HepG2 (cell line): ENCODE measurements around the gene CNTN2. TPM values are rescaled to one million over a fixed set of nuclear protein-coding genes. Genes with fewer than 3 reads are reported as not detected.
A peak's percentile ranks its signal among the peaks of the same experiment; 100 is the strongest.

Source experiments
- ASH2L ChIP-seq: fragments of 300-600, 200-600 bp; sonication (generic); IDR thresholded peaks from 2 replicates; pipeline ENCODE4 v1.7.0; 2017; ENCODE audit warnings: low read depth, mild to moderate bottlenecking, moderate library complexity, mixed read lengths, low read length; ENCODE audit not compliant: insufficient read length
- GZF1 ChIP-seq: sonication (generic); formaldehyde crosslinking; IDR thresholded peaks from 2 replicates; pipeline ENCODE4 v1.5.1; 2020; ENCODE audit warnings: mild to moderate bottlenecking, missing genetic modification reagents
- IRF2 ChIP-seq: IDR thresholded peaks from 2 replicates; pipeline ENCODE4 v1.6.1; 2018; ENCODE audit warnings: missing genetic modification reagents, missing compliant biosample characterization
- NCOA2 ChIP-seq: sonication (generic); formaldehyde crosslinking; IDR thresholded peaks from 2 replicates; pipeline ENCODE4 v1.8.0; 2022; ENCODE audit warnings: inconsistent platforms
- NFKBIZ ChIP-seq: IDR thresholded peaks from 2 replicates; pipeline ENCODE4 v1.6.1; 2018; ENCODE audit warnings: missing genetic modification reagents, missing compliant biosample characterization
- RFXAP ChIP-seq: sonication (generic); formaldehyde crosslinking; IDR thresholded peaks from 2 replicates; pipeline ENCODE4 v1.4.0; 2020; ENCODE audit warnings: missing genetic modification reagents, borderline replicate concordance
- SMARCE1 ChIP-seq: fragments of 450-650 bp; IDR thresholded peaks from 2 replicates; pipeline ENCODE4 v1.6.1; 2017; ENCODE audit warnings: borderline replicate concordance
- TMF1 ChIP-seq: sonication (generic); formaldehyde crosslinking; IDR thresholded peaks from 2 replicates; pipeline ENCODE4 v1.8.1; 2022; ENCODE audit warnings: low read depth, missing genetic modification reagents
- ZFP1 ChIP-seq: IDR thresholded peaks from 2 replicates; pipeline ENCODE4 v1.6.1; 2016
- ZNF337 ChIP-seq: sonication (generic); formaldehyde crosslinking; IDR thresholded peaks from 2 replicates; pipeline ENCODE4 v1.5.1; 2020; ENCODE audit warnings: missing genetic modification reagents, low read depth, mild to moderate bottlenecking, borderline replicate concordance
- ZNF34 ChIP-seq: sonication (generic); formaldehyde crosslinking; IDR thresholded peaks from 2 replicates; pipeline ENCODE4 v1.4.0; 2020; ENCODE audit warnings: mild to moderate bottlenecking, missing genetic modification reagents, borderline replicate concordance
- ZNF350 ChIP-seq: sonication (generic); formaldehyde crosslinking; IDR thresholded peaks from 2 replicates; pipeline ENCODE4 v1.4.0; 2020; ENCODE audit warnings: mild to moderate bottlenecking, low read depth, missing genetic modification reagents, borderline replicate concordance
- ZNF432 ChIP-seq: sonication (generic); formaldehyde crosslinking; IDR thresholded peaks from 2 replicates; pipeline ENCODE4 v1.5.0; 2020; ENCODE audit warnings: missing genetic modification reagents, mild to moderate bottlenecking, borderline replicate concordance
- ZNF761 ChIP-seq: sonication (generic); formaldehyde crosslinking; conservative IDR thresholded peaks from 2 replicates; pipeline ENCODE4 v1.4.0; 2020; ENCODE audit warnings: mild to moderate bottlenecking, missing genetic modification reagents
- ZNF766 ChIP-seq: sonication (generic); formaldehyde crosslinking; IDR thresholded peaks from 2 replicates; pipeline ENCODE4 v1.5.0; 2020; ENCODE audit warnings: missing genetic modification reagents, borderline replicate concordance
- ZNF775 ChIP-seq: sonication (generic); formaldehyde crosslinking; IDR thresholded peaks from 2 replicates; pipeline ENCODE4 v1.4.0; 2020; ENCODE audit warnings: missing genetic modification reagents, mild to moderate bottlenecking, moderate library complexity, borderline replicate concordance
- polyA plus RNA-seq, 8 experiments: library from polyadenylated mRNA; depleted of rRNA in 3 of 8; stranded (reverse) in 7 of 8; unstranded in 1 of 8; fragments of >200 nt; fragmentation: Illumina TruSeq in 4 of 8; extraction: Trizol in 4 of 8; gene quantifications; 2 replicates each; pipeline versions ENCODE4 v1.2.1 to v1.2.3, GENCODE V29; 2011 to 2016; ENCODE audit warnings: low read depth in 4 of 8, missing spikeins in 1 of 8, mixed read lengths in 1 of 8; ENCODE audit not compliant: insufficient read depth in 1 of 8
- total RNA-seq, 5 experiments: library from RNA; depleted of rRNA; stranded (reverse); fragments of >200 nt; fragmentation: Illumina TruSeq; extraction: Trizol; gene quantifications; 2 replicates each; pipeline ENCODE4 v1.2.3, GENCODE V29; 2016; ENCODE audit warnings: low read depth in 1 of 5
- TF ChIP-seq, protein P1 (sequence below): sonication (generic); formaldehyde crosslinking; IDR thresholded peaks from 2 replicates; pipeline ENCODE4 v1.5.0; 2020; ENCODE audit warnings: mild to moderate bottlenecking, low read depth, missing genetic modification reagents, borderline replicate concordance
- TF ChIP-seq, protein P2 (sequence below): sonication (generic); formaldehyde crosslinking; IDR thresholded peaks from 2 replicates; pipeline ENCODE4 v1.5.0; 2020; ENCODE audit warnings: mild to moderate bottlenecking, missing genetic modification reagents
- TF ChIP-seq, protein P3 (sequence below): IDR thresholded peaks from 2 replicates; pipeline ENCODE4 v1.6.1; 2016; ENCODE audit warnings: missing genetic modification reagents, missing compliant biosample characterization
- TF ChIP-seq, protein P4 (sequence below): sonication (generic); formaldehyde crosslinking; IDR thresholded peaks from 2 replicates; pipeline ENCODE4 v1.4.0; 2020; ENCODE audit warnings: missing genetic modification reagents
- TF ChIP-seq, protein P5 (sequence below): IDR thresholded peaks from 2 replicates; pipeline ENCODE4 v1.6.1; 2016; ENCODE audit warnings: missing biosample characterization, missing genetic modification reagents, low read depth

Gene CNTN2
- total and polyA plus RNA-seq, 2 of the 13 experiments (the other 11 are each of a cell fraction or from before 2014, with no cell fraction given), result not detected

DNA sequence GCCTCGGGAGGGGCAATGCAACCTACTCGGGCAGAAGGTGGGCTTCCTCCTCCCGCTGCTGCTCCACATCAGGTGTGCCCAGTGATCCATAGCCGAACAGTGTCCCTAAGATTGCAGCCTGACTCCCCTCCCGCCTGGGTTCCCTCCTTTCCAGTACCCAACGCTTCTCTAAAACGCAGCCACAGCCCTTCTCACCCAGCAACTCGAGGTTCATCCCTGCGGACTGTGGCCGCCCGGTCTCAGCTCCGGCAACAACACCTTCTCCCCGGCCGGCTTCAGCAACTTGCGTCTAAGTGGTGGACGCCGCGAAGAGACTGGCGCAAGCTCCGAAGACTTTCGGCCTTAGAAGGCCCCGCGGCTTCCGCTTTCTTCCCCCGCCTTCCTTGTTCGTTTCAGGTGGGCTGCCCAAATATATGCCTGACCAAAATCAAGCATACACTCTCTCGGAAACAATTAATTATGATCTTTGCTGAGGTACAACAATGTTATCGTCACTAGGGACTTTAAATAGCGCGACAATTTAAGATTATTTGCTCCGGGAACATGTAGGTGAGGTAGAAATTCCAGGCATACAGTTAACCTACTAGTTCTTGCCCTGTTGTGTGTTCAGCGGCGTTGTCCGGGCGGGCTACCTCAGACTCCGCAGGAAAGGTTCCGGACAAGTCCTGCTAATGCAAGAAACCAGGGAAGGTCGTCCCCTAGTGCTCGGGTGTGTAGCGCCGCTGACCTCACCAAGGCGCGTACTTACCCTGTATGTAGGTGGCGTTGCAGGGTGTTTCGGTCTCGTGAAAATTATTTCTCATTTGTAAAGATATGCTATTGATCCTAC lies 78.9 kb downstream of the CNTN2 start, which contains the start of gene RBBP5 (continued):
- TF ChIP-seq GZF1 (CRISPR knock-in tag) (peak; percentile 93), ASH2L (peak; percentile 99), NFKBIZ (CRISPR knock-in tag) (peak; percentile 51; the same call in 1 of the 2 replicates), ZNF432 (CRISPR knock-in tag) (no peak), ZNF775 (no peak), NCOA2 (CRISPR knock-in tag) (peak; percentile 59; the same call in 1 of the 2 replicates), ZNF766 (CRISPR knock-in tag) (no peak; the same call in 1 of the 2 replicates), IRF2 (CRISPR knock-in tag) (peak; percentile 97), ZNF337 (CRISPR knock-in tag) (peak; percentile 78; the same call in 1 of the 2 replicates), ZNF761 (CRISPR knock-in tag) (peak; percentile 49; the same call in 1 of the 2 replicates), TMF1 (CRISPR knock-in tag) (peak; percentile 66; the same call in 1 of the 2 replicates), ZNF350 (peak; percentile 97), ZNF34 (peak; percentile 86; the same call in 1 of the 2 replicates), RFXAP (CRISPR knock-in tag) (0 out of 2 replicates have a peak, but pooled peaks have one; percentile 27), ZFP1 (peak; percentile 92), SMARCE1 (no peak)
- TF ChIP-seq, protein P1, sequence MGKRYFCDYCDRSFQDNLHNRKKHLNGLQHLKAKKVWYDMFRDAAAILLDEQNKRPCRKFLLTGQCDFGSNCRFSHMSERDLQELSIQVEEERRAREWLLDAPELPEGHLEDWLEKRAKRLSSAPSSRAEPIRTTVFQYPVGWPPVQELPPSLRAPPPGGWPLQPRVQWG (CRISPR knock-in tag), result no peak
- TF ChIP-seq, protein P2, sequence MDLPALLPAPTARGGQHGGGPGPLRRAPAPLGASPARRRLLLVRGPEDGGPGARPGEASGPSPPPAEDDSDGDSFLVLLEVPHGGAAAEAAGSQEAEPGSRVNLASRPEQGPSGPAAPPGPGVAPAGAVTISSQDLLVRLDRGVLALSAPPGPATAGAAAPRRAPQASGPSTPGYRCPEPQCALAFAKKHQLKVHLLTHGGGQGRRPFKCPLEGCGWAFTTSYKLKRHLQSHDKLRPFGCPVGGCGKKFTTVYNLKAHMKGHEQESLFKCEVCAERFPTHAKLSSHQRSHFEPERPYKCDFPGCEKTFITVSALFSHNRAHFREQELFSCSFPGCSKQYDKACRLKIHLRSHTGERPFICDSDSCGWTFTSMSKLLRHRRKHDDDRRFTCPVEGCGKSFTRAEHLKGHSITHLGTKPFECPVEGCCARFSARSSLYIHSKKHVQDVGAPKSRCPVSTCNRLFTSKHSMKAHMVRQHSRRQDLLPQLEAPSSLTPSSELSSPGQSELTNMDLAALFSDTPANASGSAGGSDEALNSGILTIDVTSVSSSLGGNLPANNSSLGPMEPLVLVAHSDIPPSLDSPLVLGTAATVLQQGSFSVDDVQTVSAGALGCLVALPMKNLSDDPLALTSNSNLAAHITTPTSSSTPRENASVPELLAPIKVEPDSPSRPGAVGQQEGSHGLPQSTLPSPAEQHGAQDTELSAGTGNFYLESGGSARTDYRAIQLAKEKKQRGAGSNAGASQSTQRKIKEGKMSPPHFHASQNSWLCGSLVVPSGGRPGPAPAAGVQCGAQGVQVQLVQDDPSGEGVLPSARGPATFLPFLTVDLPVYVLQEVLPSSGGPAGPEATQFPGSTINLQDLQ (CRISPR knock-in tag), result no peak
- TF ChIP-seq, protein P3, sequence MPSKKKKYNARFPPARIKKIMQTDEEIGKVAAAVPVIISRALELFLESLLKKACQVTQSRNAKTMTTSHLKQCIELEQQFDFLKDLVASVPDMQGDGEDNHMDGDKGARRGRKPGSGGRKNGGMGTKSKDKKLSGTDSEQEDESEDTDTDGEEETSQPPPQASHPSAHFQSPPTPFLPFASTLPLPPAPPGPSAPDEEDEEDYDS (CRISPR knock-in tag), result peak; percentile 37; the same call in 1 of the 2 replicates
- TF ChIP-seq, protein P4, sequence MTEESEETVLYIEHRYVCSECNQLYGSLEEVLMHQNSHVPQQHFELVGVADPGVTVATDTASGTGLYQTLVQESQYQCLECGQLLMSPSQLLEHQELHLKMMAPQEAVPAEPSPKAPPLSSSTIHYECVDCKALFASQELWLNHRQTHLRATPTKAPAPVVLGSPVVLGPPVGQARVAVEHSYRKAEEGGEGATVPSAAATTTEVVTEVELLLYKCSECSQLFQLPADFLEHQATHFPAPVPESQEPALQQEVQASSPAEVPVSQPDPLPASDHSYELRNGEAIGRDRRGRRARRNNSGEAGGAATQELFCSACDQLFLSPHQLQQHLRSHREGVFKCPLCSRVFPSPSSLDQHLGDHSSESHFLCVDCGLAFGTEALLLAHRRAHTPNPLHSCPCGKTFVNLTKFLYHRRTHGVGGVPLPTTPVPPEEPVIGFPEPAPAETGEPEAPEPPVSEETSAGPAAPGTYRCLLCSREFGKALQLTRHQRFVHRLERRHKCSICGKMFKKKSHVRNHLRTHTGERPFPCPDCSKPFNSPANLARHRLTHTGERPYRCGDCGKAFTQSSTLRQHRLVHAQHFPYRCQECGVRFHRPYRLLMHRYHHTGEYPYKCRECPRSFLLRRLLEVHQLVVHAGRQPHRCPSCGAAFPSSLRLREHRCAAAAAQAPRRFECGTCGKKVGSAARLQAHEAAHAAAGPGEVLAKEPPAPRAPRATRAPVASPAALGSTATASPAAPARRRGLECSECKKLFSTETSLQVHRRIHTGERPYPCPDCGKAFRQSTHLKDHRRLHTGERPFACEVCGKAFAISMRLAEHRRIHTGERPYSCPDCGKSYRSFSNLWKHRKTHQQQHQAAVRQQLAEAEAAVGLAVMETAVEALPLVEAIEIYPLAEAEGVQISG, result peak; percentile 97
- TF ChIP-seq, protein P5, sequence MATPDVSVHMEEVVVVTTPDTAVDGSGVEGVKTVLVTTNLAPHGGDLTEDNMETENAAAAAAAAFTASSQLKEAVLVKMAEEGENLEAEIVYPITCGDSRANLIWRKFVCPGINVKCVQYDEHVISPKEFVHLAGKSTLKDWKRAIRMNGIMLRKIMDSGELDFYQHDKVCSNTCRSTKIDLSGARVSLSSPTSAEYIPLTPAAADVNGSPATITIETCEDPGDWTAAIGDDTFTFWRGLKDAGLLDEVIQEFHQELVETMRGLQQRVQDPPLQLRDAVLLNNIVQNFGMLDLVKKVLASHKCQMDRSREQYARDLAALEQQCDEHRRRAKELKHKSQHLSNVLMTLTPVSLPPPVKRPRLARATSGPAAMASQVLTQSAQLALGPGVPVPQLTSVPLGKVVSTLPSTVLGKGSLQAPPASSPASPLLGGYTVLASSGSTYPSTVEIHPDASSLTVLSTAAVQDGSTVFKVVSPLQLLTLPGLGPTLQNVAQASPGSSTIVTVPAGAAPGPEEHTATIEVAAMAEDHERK, result peak; percentile 56
